OCI-LY3 (cell line): ENCODE results near the gene CPS1.

Source experiments
- EZH2phosphoT487 ChIP-seq: fragments of 200-600 bp; shearing (Covaris generic); IDR thresholded peaks from 2 replicates; pipeline ENCODE4 v1.6.1; 2018; ENCODE audit warnings: antibody characterized with exemption, mixed run types, low read depth
- TF ChIP-seq, protein P1 (sequence below): fragments of 200-600, 300-600 bp; sonication (generic); IDR thresholded peaks from 2 replicates; pipeline ENCODE4 v1.5.1; 2014; ENCODE audit warnings: antibody characterized with exemption, low read length, low read depth

DNA sequence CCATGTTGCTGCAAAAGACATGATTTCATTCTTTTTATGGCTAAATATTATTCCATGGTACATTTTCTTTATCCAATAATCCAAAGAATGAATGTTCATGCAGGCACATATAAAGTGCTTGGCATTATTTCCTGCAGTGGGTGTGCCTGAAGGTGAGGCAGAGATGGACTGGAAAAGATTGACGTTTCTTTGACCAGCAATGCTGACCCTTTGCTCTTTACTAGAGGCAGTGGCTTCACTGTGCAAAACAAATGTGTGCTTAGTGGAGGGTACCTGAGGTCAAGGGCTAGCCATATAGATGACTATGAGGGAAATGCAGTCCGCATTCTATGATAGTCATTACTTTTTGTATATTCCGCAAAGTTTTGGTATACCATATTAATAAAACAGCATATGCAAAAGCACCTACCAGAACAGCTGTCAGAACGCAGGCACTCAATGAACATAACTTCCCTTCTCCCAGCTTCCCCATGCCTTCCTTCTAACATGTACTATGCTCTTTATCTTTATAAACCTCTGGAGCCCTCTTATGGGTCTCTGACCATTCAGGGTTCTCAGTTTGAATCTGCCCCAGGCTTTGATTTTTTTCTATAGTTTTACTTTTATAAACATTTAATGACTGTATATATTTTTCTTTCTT lies 32.6 kb upstream of the CPS1 start:
- TF ChIP-seq, protein P1, sequence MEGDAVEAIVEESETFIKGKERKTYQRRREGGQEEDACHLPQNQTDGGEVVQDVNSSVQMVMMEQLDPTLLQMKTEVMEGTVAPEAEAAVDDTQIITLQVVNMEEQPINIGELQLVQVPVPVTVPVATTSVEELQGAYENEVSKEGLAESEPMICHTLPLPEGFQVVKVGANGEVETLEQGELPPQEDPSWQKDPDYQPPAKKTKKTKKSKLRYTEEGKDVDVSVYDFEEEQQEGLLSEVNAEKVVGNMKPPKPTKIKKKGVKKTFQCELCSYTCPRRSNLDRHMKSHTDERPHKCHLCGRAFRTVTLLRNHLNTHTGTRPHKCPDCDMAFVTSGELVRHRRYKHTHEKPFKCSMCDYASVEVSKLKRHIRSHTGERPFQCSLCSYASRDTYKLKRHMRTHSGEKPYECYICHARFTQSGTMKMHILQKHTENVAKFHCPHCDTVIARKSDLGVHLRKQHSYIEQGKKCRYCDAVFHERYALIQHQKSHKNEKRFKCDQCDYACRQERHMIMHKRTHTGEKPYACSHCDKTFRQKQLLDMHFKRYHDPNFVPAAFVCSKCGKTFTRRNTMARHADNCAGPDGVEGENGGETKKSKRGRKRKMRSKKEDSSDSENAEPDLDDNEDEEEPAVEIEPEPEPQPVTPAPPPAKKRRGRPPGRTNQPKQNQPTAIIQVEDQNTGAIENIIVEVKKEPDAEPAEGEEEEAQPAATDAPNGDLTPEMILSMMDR = no peak
- TF ChIP-seq EZH2phosphoT487 = no peak
